Rectal smooth muscle tissue (tissue), 1 donor: ENCODE measurements around the gene SESN2.

Source experiments
- H3K27ac ChIP-seq: one replicate; pipeline ENCODE4 v1.7.0; 2013; ENCODE audit warnings: low read depth, low read length, inconsistent platforms
- H3K27me3 ChIP-seq: one replicate; pipeline ENCODE4 v1.7.0; 2013; ENCODE audit warnings: low read length; ENCODE audit not compliant: control insufficient read depth, insufficient read depth
- H3K36me3 ChIP-seq: one replicate; pipeline ENCODE4 v1.7.0; 2013; ENCODE audit warnings: low read length; ENCODE audit not compliant: control insufficient read depth, insufficient read depth
- H3K4me1 ChIP-seq: one replicate; pipeline ENCODE4 v1.7.0; 2013; ENCODE audit warnings: low read length; ENCODE audit not compliant: control insufficient read depth, insufficient read depth
- H3K4me3 ChIP-seq: one replicate; pipeline ENCODE4 v1.7.0; 2013; ENCODE audit warnings: low read length
- H3K9ac ChIP-seq: one replicate; pipeline ENCODE4 v1.7.0; 2013; ENCODE audit warnings: low read length

Gene SESN2

GRCh38 chr1:28259934-28260802 lies 850 bp downstream of the SESN2 start:
- Histone ChIP-seq H3K27me3 (no peaks in the 10 kb centered on the region), H3K9ac (peak overlapping the region; percentile 62), H3K4me3 (peak overlapping the region; percentile 95), H3K4me1 (peaks cover 2% of the 10 kb centered on the region), H3K36me3 (no peaks in the 10 kb centered on the region), H3K27ac (peak overlapping the region; percentile 86)

DNA sequence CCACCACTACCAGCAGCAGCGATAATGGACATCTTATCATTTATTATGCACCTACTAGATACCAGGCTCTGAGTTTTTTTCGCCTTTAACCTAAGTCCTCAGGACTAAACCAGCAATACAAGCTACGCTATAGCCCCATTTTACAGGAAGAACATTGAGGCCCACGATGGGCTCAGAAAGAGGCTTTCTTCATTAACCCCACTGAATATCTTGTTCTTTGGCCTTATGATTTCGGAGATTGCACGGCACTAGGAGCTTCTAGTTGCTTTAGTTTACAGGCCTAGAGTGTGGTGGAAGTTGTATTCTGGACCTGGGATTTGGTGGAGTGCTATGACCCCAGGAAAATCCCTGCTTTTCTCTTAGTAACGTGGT lies 1.5 kb downstream of the SESN2 start:
- H3K9ac ChIP-seq, result no peak overlapping the region

DNA sequence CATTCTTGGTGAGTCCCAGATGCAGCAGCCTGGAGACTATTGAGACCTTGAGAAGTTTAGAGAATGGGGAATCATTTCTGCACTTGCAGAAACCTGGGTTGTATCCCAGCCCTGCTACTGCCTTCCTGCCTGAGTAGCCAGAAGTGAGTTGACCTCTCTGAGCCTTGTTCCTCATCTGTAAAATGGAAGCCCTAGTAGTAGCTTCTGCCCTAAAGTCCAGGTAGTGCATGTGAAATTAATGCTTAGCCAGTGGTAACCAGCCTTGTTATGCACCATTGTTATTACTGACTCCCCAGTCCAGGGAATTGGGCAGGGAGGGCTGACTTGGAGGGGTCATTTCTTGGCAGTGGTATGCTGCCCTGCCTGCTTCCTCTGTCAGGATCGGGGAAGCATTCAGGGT lies 5.6 kb downstream of the SESN2 start:
- H3K9ac ChIP-seq, result no peak overlapping the region
- no peaks in the 10 kb centered on the region for H3K36me3 ChIP-seq
- no peaks in the 10 kb centered on the region for H3K27me3 ChIP-seq
- no peak overlapping the region for H3K4me3 ChIP-seq
- no peak overlapping the region for H3K27ac ChIP-seq
- peaks cover 2% of the 10 kb centered on the region for H3K4me1 ChIP-seq

More for the DNA sequence above, 1.5 kb downstream of the SESN2 start:
- Histone ChIP-seq H3K27ac (no peak overlapping the region), H3K27me3 (no peaks in the 10 kb centered on the region), H3K4me1 (peaks cover 2% of the 10 kb centered on the region), H3K4me3 (peak overlapping the region; percentile 95), H3K36me3 (no peaks in the 10 kb centered on the region)

GRCh38 chr1:28265577-28265976 lies 6.3 kb downstream of the SESN2 start:
- Histone ChIP-seq H3K36me3 (no peaks in the 10 kb centered on the region), H3K27me3 (no peaks in the 10 kb centered on the region), H3K4me1 (peaks cover 2% of the 10 kb centered on the region), H3K27ac (no peak overlapping the region), H3K4me3 (no peak overlapping the region), H3K9ac (no peak overlapping the region)

GRCh38 chr1:28266920-28267322 lies 7.6 kb downstream of the SESN2 start:
- H3K4me3 ChIP-seq, result no peak overlapping the region
- no peak overlapping the region for H3K27ac ChIP-seq
- no peak overlapping the region for H3K9ac ChIP-seq
- no peaks in the 10 kb centered on the region for H3K4me1 ChIP-seq
- no peaks in the 10 kb centered on the region for H3K27me3 ChIP-seq
- no peaks in the 10 kb centered on the region for H3K36me3 ChIP-seq

DNA sequence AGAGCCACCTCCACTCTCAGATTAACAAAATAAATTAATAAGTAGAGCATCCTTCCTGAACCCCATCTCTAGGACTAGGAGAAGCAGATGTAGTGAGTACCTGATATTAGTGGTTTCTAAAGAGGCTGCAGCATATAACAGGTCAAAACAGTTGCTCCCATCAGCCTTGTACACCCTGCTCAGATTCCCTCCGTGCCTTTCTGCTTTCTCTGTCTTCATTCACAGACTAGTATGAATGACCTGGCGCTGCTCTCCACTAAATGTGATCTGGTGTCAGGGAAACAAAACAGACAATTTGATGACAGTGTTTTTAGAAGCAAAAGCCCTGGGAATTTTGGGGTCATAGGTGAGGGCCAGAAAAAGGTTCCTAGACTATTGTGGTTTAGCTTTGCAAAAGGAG lies 8.3 kb downstream of the SESN2 start:
- H3K27ac ChIP-seq, result no peak overlapping the region

GRCh38 chr1:28269529-28269928 lies 10.2 kb downstream of the SESN2 start:
- no peak overlapping the region for H3K27ac ChIP-seq
- H3K4me1 ChIP-seq, result no peaks in the 10 kb centered on the region
- no peak overlapping the region for H3K4me3 ChIP-seq
- H3K27me3 ChIP-seq, result no peaks in the 10 kb centered on the region
- no peak overlapping the region for H3K9ac ChIP-seq
- H3K36me3 ChIP-seq, result peaks cover 21% of the 10 kb centered on the region

More for the DNA sequence above, 8.3 kb downstream of the SESN2 start:
- no peaks in the 10 kb centered on the region for H3K4me1 ChIP-seq
- peaks cover 3% of the 10 kb centered on the region for H3K36me3 ChIP-seq
- H3K27me3 ChIP-seq, result no peaks in the 10 kb centered on the region
- no peak overlapping the region for H3K4me3 ChIP-seq
- H3K9ac ChIP-seq, result no peak overlapping the region

GRCh38 chr1:28272215-28272852 lies 13.0 kb downstream of the SESN2 start:
- no peak overlapping the region for H3K27ac ChIP-seq
- H3K9ac ChIP-seq, result no peak overlapping the region
- H3K36me3 ChIP-seq, result peaks cover 26% of the 10 kb centered on the region

DNA sequence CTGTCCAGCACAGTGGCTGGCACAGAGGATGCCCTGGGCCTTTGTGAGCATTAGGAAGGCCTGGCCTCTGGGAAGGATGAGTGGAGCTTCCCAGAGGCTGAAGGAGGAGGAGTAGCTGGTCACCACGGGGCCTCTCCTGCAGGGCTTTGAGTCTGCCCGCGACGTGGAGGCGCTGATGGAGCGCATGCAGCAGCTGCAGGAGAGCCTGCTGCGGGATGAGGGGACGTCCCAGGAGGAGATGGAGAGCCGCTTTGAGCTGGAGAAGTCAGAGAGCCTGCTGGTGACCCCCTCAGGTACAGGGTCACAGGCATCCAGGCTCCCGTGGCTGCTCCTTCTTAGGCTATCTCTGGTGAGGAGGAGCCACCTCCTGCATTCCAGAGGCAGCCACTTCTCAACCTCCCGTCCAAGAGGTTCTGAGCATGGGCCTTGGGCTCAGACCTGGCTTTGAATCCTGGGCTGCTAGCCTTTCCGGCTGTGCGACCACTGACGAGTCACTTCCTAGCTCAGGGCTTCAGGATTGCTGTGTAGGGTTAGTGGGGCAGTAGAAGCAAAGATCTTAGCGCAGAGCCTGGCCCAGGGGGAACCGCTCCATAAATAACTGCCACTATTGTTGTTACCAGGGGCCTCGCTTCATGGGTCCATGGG lies 14.0 kb downstream of the SESN2 start:
- Histone ChIP-seq H3K27me3 (no peaks in the 10 kb centered on the region), H3K27ac (no peak overlapping the region), H3K9ac (no peak overlapping the region), H3K4me3 (no peak overlapping the region), H3K4me1 (no peaks in the 10 kb centered on the region), H3K36me3 (peaks cover 31% of the 10 kb centered on the region)

More at GRCh38 chr1:28272215-28272852, 13.0 kb downstream of the SESN2 start:
- Histone ChIP-seq H3K27me3 (no peaks in the 10 kb centered on the region), H3K4me3 (no peak overlapping the region), H3K4me1 (no peaks in the 10 kb centered on the region)

DNA sequence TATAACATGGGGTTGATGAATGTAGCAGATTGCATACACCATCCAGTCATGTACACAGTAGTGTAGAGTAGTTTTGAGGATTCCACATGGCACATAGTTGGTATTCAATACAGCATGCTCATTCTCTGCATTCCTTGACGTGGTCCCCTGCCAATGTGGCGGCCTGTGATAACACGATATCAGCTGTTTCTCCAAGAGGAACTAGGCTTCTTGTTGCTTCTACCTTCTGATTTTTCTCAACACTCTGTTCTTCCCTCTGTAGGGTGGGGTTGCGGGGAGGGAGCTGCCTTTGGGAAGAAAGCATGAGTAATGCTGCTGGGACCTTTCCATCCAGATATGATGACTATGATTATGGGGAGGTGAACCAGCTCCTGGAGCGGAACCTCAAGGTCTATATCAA lies 19.4 kb downstream of the SESN2 start:
- Histone ChIP-seq H3K4me1 (no peaks in the 10 kb centered on the region), H3K4me3 (no peak overlapping the region), H3K27ac (no peak overlapping the region), H3K9ac (no peak overlapping the region), H3K27me3 (no peaks in the 10 kb centered on the region), H3K36me3 (peaks cover 32% of the 10 kb centered on the region)

DNA sequence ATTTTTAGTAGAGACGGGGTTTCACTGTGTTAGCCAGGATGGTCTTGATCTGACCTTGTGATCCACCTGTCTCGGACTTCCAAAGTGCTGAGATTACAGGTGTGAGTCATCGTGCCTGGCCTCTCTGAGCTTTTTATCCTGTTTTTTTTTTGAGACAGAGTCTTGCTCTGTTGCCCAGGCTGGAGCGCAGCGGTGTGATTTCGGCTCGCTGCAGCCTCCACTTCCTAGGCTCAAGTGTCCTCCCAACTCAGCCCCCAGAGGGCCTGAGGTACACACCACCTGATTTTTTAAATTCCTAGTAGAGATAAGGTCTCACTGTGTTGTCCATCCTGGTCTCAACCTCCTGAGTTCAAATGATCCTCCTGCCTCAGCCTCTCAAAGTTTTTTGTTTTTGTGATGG lies 20.4 kb downstream of the SESN2 start:
- peaks cover 24% of the 10 kb centered on the region for H3K36me3 ChIP-seq
- H3K4me1 ChIP-seq, result no peaks in the 10 kb centered on the region
- H3K9ac ChIP-seq, result no peak overlapping the region
- no peaks in the 10 kb centered on the region for H3K27me3 ChIP-seq
- no peak overlapping the region for H3K4me3 ChIP-seq
- H3K27ac ChIP-seq, result no peak overlapping the region

GRCh38 chr1:28280501-28280900 lies 21.2 kb downstream of the SESN2 start:
- Histone ChIP-seq H3K27ac (no peak overlapping the region), H3K27me3 (no peaks in the 10 kb centered on the region), H3K4me1 (no peaks in the 10 kb centered on the region), H3K4me3 (no peak overlapping the region), H3K36me3 (peaks cover 21% of the 10 kb centered on the region), H3K9ac (no peak overlapping the region)
